Epithelial cell of esophagus (primary cell): ENCODE results near the gene ENDOD1.
"Not testable (repeated sequence)": the region's sequence is repeated elsewhere in the genome, so short reads cannot be mapped to it uniquely, and the experiment has no call there.

Experiments used
- DNase-seq: peaks from one replicate; pipeline ENCODE4 v3.0.0; 2010; ENCODE audit warnings: low read depth
- H3K4me3 ChIP-seq: 2 replicates; pipeline ENCODE4 v1.5.1; 2011; ENCODE audit warnings: mild to moderate bottlenecking, low read length, control low read depth
- CTCF ChIP-seq: IDR thresholded peaks from 2 replicates; pipeline ENCODE4 v1.5.1; 2011; ENCODE audit warnings: low read depth, mild to moderate bottlenecking, low read length, control low read depth, inconsistent platforms; ENCODE audit not compliant: insufficient read depth; ENCODE audit errors: missing control alignments

ENDOD1 gene

GRCh38 chr11:95089620-95090542 lies at the start of gene ENDOD1:
Gene ENDOD1, plus strand, starts transcription at chr11:95089846. Its CDS starts 82 bp downstream, at chr11:95089928.
- peak; percentile 90 for DNase-seq
- TF ChIP-seq CTCF = no peak
- H3K4me3 ChIP-seq = peak within 1 kb of the TSS; percentile 67

GRCh38 chr11:95042239-95042638 lies 47.4 kb upstream of the ENDOD1 start:
- DNase-seq = no peak
- no peak overlapping the region for H3K4me3 ChIP-seq
- no peak for TF ChIP-seq CTCF

GRCh38 chr11:95042906-95043305 lies 46.7 kb upstream of the ENDOD1 start:
- DNase-seq = no peak
- H3K4me3 ChIP-seq = no peak overlapping the region
- no peak for TF ChIP-seq CTCF

- no peak for TF ChIP-seq CTCF
- no peak for DNase-seq
- H3K4me3 ChIP-seq = no peak overlapping the region
Measured at GRCh38 chr11:95044010-95044409, 45.6 kb upstream of the ENDOD1 start.

- no peak for TF ChIP-seq CTCF
- no peak for DNase-seq
- no peak overlapping the region for H3K4me3 ChIP-seq
Measured at GRCh38 chr11:95045812-95046211, 43.8 kb upstream of the ENDOD1 start.

- not testable (repeated sequence) for H3K4me3 ChIP-seq, DNase-seq
Measured at GRCh38 chr11:95049122-95049521, 40.5 kb upstream of the ENDOD1 start, which contains the start of gene KDM4F. Gene KDM4F, plus strand, starts transcription at chr11:95049422.

GRCh38 chr11:95050595-95051202 lies 38.9 kb upstream of the ENDOD1 start:
- no peak overlapping the region for H3K4me3 ChIP-seq
- no peak for DNase-seq
- no peak for TF ChIP-seq CTCF
